HG02973 (cell line): ENCODE results near the gene HEXD.

ENCODE experiments used
- ATAC-seq: cut with Tn5 transposase; IDR thresholded peaks from one replicate; pipeline ENCODE4 v1.9.1; 2021; ENCODE audit warnings: moderate library complexity; ENCODE audit not compliant: unreplicated experiment

HEXD gene

DNA sequence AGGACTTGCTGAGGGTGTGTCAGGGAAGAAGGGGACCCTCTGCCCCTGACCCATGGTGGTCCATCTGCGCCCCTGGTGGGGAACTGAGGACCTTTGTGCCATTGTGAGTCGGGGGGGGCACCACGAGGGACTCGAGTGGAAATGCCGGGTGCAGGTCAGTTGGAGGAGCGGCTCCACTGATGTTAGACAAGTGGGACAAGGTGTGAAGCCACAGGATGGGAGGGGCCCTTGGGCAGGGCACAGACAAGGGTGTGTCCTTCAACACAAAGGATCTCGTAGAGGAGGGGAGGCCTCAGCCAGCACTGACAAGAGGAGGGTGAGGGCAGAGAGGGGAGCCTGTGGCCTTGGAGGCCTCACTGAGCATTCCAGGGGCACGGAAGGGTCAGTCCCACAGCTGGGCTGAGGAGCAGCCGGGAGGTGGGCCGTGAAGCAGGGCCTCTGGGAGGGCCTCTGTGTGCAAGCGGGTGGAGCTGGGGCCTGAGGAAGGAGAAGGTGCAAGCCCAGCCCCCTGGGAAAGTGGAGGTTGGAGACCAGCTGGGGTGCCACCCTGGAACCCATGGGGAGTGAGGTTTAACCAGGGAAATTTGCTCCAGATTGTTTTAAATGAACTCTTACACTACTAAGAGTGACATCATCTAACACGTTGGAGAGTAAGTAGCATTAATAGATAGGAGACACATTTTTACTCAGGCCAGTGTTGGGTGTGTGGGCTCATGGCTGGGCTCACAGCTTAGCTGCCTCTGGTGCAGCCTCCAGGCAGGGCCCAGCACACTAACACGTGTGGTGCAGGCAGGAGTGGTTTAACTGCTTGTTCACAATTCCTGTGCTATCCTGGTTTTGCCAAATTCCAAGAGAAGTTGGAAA lies 68.3 kb downstream of the HEXD start:
- no peak for ATAC-seq

DNA sequence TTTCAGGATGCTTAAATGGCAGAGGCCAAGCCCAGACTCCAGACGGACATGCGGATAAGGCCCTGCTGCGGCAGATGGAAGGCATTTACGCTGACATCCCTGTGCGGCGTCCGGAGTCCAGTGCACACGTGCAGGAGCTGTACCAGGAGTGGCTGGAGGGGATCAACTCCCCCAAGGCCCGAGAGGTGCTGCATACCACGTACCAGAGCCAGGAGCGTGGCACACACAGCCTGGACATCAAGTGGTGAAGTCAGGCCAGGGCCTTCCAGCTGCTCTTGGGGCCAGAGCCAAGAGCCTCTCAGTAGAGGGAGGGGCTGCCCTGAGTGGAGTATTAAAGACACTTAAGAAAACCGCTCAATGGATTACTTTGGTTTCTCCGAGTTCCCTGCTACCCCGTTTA lies 69.8 kb downstream of the HEXD start:
- no peak for ATAC-seq

- no peak for ATAC-seq
These were observed 71.0 kb downstream of the HEXD start for GRCh38 chr17:82489117-82489516.

DNA sequence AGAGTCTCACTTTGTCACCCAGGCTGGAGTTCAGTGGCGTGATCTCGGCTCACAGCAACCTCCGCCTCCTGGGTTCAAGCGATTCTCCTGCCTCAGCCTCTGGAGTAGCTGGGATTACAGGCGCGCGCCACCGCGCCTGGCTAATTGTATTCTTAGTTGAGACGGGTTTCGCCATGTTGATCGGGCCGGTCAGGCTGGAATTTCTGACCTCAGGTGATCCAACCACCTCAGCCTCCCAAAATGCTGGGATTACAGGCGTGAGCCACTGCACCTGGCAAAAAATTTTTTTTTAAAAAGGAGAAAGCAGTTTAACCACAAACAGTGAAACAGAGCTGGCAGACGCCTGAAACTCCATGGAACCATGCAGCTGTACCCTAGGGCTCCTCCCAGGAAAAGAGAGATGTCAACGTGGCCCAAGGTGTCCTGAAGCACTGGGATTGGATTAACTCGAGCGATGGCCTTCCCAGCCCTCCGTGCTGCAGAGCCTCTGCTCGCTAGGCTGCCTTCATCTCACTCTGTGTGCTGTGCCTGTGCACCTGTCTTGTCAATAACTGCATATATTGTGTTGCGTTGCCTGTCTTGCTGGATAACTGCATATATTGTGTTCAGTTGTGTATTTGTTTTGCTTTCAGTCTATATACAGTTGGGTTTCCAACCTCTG lies 71.8 kb downstream of the HEXD start:
- no peak for ATAC-seq

DNA sequence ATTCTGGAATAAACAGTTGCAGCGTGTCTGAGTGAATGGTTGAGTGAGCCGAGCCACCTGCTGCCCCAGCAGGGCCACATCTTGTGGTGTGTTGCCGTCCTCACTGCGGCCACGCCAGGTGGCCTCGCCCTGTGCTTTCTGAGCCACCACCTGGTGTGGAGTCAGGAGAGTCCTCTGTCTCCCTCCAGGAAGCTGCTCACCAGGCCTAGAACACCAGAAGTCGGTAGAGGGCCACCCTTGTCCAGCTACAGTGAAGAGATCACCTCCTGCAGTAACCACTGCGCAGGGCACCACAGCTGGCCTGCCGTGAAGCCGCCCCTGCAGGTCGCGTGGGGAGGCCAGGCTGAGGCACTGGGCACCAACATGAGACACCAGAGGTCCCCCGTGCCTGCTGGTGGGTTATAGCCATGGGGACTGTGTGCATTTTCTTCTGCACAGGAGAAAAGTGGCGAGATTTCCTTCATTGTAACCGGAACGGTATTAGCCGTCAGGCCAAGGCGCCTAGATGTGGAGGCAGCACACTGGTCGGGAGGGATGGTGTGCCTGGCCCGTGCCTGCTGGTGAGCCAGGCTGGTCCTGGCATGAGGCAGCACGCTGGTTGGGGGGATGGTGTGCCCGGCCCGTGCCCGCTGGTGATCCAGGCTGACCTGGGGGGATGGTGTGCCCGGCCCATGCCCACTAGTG lies 72.5 kb downstream of the HEXD start:
- no peak for ATAC-seq

DNA sequence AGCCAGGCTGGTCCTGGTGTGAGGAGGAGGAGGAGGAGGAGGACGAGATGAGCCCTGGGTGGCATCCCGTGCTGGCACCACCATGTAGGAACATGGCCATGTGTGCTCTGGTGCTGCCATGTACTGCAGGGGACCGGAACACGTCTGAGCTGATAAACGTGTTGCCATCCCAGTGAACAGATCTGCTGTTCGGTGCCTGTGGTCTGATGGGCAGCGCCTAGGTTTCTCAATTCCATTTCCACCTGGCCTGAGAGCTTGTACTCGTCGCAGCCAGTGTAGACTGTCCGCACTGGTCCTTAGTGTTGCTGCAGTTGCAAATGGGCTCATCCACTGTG lies 73.0 kb downstream of the HEXD start:
- ATAC-seq: no peak

- no peak for ATAC-seq
These were observed 73.4 kb downstream of the HEXD start for GRCh38 chr17:82491533-82491932.
